Right lobe of liver (tissue), 4 donors: Measurements from ENCODE around the gene CTTNBP2.

Source experiments
- POLR2A ChIP-seq: fragments of 450-650 bp; IDR thresholded peaks from one replicate; pipeline ENCODE4 v1.6.1; 2017; ENCODE audit warnings: antibody characterized with exemption, mild to moderate bottlenecking
- TF ChIP-seq, protein P1 (sequence below), 4 donors: fragments of 200-600 bp in 3 of 4; fragments of 450-650 bp in 1 of 4; IDR thresholded peaks; one replicate each; pipeline versions ENCODE4 v1.5.1 to v1.8.0; 2016 to 2022; ENCODE audit warnings: antibody characterized with exemption in 4 of 4, mild to moderate bottlenecking in 2 of 4
- donor health status: DM: no; HTN: no; CAD: no.
- donor health status: DM: no; HTN: no; CAD: no.
- donor health status: DM: no; HTN: yes; CAD: no.

DNA sequence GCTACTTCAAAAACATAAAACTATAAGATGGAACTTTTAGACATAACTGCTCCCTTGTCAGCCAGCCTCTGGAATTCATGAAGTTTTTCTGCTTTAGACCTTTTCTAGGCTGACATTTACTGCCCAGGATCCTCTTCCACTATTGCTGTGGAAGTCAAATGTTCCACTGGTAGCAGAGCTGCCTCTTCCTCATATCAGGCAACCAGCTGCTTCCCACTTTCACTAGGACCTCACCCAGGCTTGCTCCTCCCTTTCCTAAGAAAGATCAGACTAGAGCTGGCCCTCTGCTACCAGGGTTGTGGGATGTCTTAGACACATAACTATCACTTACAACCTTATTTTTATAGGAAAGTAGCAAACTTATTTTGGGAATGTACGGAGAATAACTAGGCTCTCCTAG, 121.5 kb downstream of the CTTNBP2 start:
- TF ChIP-seq, protein P1, sequence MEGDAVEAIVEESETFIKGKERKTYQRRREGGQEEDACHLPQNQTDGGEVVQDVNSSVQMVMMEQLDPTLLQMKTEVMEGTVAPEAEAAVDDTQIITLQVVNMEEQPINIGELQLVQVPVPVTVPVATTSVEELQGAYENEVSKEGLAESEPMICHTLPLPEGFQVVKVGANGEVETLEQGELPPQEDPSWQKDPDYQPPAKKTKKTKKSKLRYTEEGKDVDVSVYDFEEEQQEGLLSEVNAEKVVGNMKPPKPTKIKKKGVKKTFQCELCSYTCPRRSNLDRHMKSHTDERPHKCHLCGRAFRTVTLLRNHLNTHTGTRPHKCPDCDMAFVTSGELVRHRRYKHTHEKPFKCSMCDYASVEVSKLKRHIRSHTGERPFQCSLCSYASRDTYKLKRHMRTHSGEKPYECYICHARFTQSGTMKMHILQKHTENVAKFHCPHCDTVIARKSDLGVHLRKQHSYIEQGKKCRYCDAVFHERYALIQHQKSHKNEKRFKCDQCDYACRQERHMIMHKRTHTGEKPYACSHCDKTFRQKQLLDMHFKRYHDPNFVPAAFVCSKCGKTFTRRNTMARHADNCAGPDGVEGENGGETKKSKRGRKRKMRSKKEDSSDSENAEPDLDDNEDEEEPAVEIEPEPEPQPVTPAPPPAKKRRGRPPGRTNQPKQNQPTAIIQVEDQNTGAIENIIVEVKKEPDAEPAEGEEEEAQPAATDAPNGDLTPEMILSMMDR (IDR thresholded peaks at IDR 0.05), result no peak
- no peak for TF ChIP-seq POLR2A
